Astrocyte (in vitro differentiated cells and primary cell): Measurements from ENCODE around the gene ITGA2B. TPM values are rescaled to one million over a fixed set of nuclear protein-coding genes. Genes with fewer than 3 reads are reported as not detected.

Source experiments
- DNase-seq: peaks from one replicate; pipeline ENCODE4 v3.0.0-alpha.2; 2010; ENCODE audit warnings: low read depth
- FAIRE-seq: peaks from 2 replicates; lab custom pipeline; 2011; peaks lifted over from hg19 to GRCh38; lab: Jason Lieb, UNC
- H2AFZ ChIP-seq: 2 replicates; pipeline ENCODE4 v1.6.0; 2012; ENCODE audit warnings: low read depth, low read length, inconsistent platforms
- H3K27ac ChIP-seq: 2 replicates; pipeline ENCODE4 v1.5.1; 2011; ENCODE audit warnings: low read depth, low read length, inconsistent platforms
- H3K27me3 ChIP-seq: 2 replicates; pipeline ENCODE4 v1.6.0; 2011; ENCODE audit warnings: low read length, inconsistent platforms; ENCODE audit not compliant: insufficient read depth
- H3K36me3 ChIP-seq: 2 replicates; pipeline ENCODE4 v1.5.1; 2011; ENCODE audit warnings: low read length, inconsistent platforms; ENCODE audit not compliant: insufficient read depth
- H3K4me1 ChIP-seq: 2 replicates; pipeline ENCODE4 v1.5.1; 2011; ENCODE audit warnings: low read length, inconsistent platforms; ENCODE audit not compliant: insufficient read depth
- H3K4me2 ChIP-seq: 2 replicates; pipeline ENCODE4 v1.6.0; 2012; ENCODE audit warnings: low read length, inconsistent platforms
- H3K4me3 ChIP-seq: 2 replicates; pipeline ENCODE4 v1.5.1; 2011; ENCODE audit warnings: low read depth, mild to moderate bottlenecking, low read length, inconsistent platforms; ENCODE audit not compliant: insufficient read depth
- H3K79me2 ChIP-seq: 2 replicates; pipeline ENCODE4 v1.6.0; 2012; ENCODE audit warnings: mild to moderate bottlenecking, low read length, inconsistent platforms; ENCODE audit not compliant: insufficient read depth
- H3K9ac ChIP-seq: 2 replicates; pipeline ENCODE4 v1.6.0; 2012; ENCODE audit warnings: mild to moderate bottlenecking, low read length, inconsistent platforms
- H3K9me3 ChIP-seq: 2 replicates; pipeline ENCODE4 v1.5.1; 2012; ENCODE audit warnings: low read depth, mild to moderate bottlenecking, low read length, inconsistent platforms; ENCODE audit not compliant: insufficient read depth
- H4K20me1 ChIP-seq: 2 replicates; pipeline ENCODE4 v1.6.0; 2012; ENCODE audit warnings: low read length, inconsistent platforms; ENCODE audit not compliant: insufficient read depth
- H3K27ac Mint-ChIP-seq: one replicate; pipeline ENCODE4 v1.8.0; 2021; ENCODE audit warnings: mild to moderate bottlenecking, mixed read lengths; ENCODE audit not compliant: unreplicated experiment
- H3K27me3 Mint-ChIP-seq: one replicate; pipeline ENCODE4 v1.8.0; 2021; ENCODE audit warnings: low read depth, mixed read lengths; ENCODE audit not compliant: unreplicated experiment
- H3K36me3 Mint-ChIP-seq: one replicate; pipeline ENCODE4 v1.8.0; 2021; ENCODE audit warnings: low read depth, mixed read lengths; ENCODE audit not compliant: unreplicated experiment
- H3K4me1 Mint-ChIP-seq: one replicate; pipeline ENCODE4 v1.8.0; 2021; ENCODE audit warnings: low read depth, mixed read lengths; ENCODE audit not compliant: unreplicated experiment
- H3K4me3 Mint-ChIP-seq: one replicate; pipeline ENCODE4 v1.8.0; 2021; ENCODE audit warnings: mild to moderate bottlenecking, moderate library complexity, mixed read lengths; ENCODE audit not compliant: unreplicated experiment
- H3K9me3 Mint-ChIP-seq: one replicate; pipeline ENCODE4 v1.8.0; 2021; ENCODE audit warnings: mild to moderate bottlenecking, mixed read lengths; ENCODE audit not compliant: unreplicated experiment
- CTCF ChIP-seq: IDR thresholded peaks from 2 replicates; pipeline ENCODE4 v1.5.1; 2011; ENCODE audit warnings: low read depth, mild to moderate bottlenecking, inconsistent platforms, low read length, moderate library complexity; ENCODE audit not compliant: insufficient read depth
- EZH2 ChIP-seq: IDR thresholded peaks from 2 replicates; pipeline ENCODE4 v1.6.1; 2012; ENCODE audit warnings: mild to moderate bottlenecking, low read length, inconsistent platforms; ENCODE audit not compliant: insufficient read depth
- total RNA-seq: library from RNA; stranded (reverse); gene quantifications from 2 replicates; pipeline ENCODE4 v1.2.1, GENCODE V29; 2021

Gene ITGA2B
- total RNA-seq, 1 donor from 2014 or later = 0.68 TPM

GRCh38 chr17:44361292-44362260 is 27.9 kb downstream of the ITGA2B start:
- Mint-ChIP-seq H3K4me3 (peak overlapping the region; percentile 70), H3K27ac (peak overlapping the region; percentile 62), H3K27me3 (peaks cover 14% of the 10 kb centered on the region), H3K36me3 (peaks cover 2% of the 10 kb centered on the region), H3K9me3 (no peaks in the 10 kb centered on the region), H3K4me1 (peaks cover 15% of the 10 kb centered on the region)
- H3K79me2 ChIP-seq = peaks cover 6% of the 10 kb centered on the region
- H3K4me2 ChIP-seq = peak overlapping the region; percentile 97
- FAIRE-seq = no peak
- H3K27ac ChIP-seq = no peak overlapping the region
- H4K20me1 ChIP-seq = peaks cover 45% of the 10 kb centered on the region
- no peak overlapping the region for H3K9ac ChIP-seq
- TF ChIP-seq EZH2 (no peak), CTCF (no peak)
- no peak overlapping the region for H2AFZ ChIP-seq
- peaks cover 18% of the 10 kb centered on the region for H3K4me1 ChIP-seq
- no peaks in the 10 kb centered on the region for H3K9me3 ChIP-seq
- DNase-seq = no peak
- no peaks in the 10 kb centered on the region for H3K36me3 ChIP-seq
- H3K27me3 ChIP-seq = peaks cover 9% of the 10 kb centered on the region
- H3K4me3 ChIP-seq = no peak overlapping the region

- peaks cover 2% of the 10 kb centered on the region for H3K36me3 Mint-ChIP-seq
- Histone ChIP-seq H3K9me3 (no peaks in the 10 kb centered on the region), H4K20me1 (peaks cover 45% of the 10 kb centered on the region), H2AFZ (no peak overlapping the region), H3K36me3 (no peaks in the 10 kb centered on the region), H3K4me3 (no peak overlapping the region), H3K79me2 (peaks cover 6% of the 10 kb centered on the region), H3K4me1 (peaks cover 18% of the 10 kb centered on the region), H3K27me3 (peaks cover 4% of the 10 kb centered on the region), H3K4me2 (peak overlapping the region; percentile 11), H3K9ac (no peak overlapping the region), H3K27ac (no peak overlapping the region)
- TF ChIP-seq EZH2 (no peak), CTCF (no peak)
- no peak for DNase-seq
- H3K27me3 Mint-ChIP-seq = peaks cover 7% of the 10 kb centered on the region
- H3K4me1 Mint-ChIP-seq = peaks cover 15% of the 10 kb centered on the region
- H3K9me3 Mint-ChIP-seq = no peaks in the 10 kb centered on the region
- H3K27ac Mint-ChIP-seq = peak overlapping the region; percentile 62
- peak overlapping the region; percentile 70 for H3K4me3 Mint-ChIP-seq
- no peak for FAIRE-seq
Measured at GRCh38 chr17:44360826-44361225, 28.6 kb downstream of the ITGA2B start.

GRCh38 chr17:44360144-44360533 is 29.3 kb downstream of the ITGA2B start:
- Mint-ChIP-seq H3K4me3 (no peak overlapping the region), H3K36me3 (peaks cover 8% of the 10 kb centered on the region), H3K27ac (no peak overlapping the region), H3K9me3 (no peaks in the 10 kb centered on the region), H3K4me1 (peaks cover 15% of the 10 kb centered on the region), H3K27me3 (peaks cover 2% of the 10 kb centered on the region)
- Histone ChIP-seq H3K9me3 (no peaks in the 10 kb centered on the region), H3K4me1 (peaks cover 18% of the 10 kb centered on the region), H3K9ac (no peak overlapping the region), H3K36me3 (no peaks in the 10 kb centered on the region), H3K27ac (no peak overlapping the region), H3K4me2 (no peak overlapping the region), H2AFZ (no peak overlapping the region), H3K27me3 (no peaks in the 10 kb centered on the region), H3K4me3 (no peak overlapping the region), H3K79me2 (peaks cover 6% of the 10 kb centered on the region), H4K20me1 (peaks cover 49% of the 10 kb centered on the region)
- no peak for FAIRE-seq
- TF ChIP-seq EZH2 (no peak), CTCF (no peak)
- no peak for DNase-seq
